Fibroblast of the aortic adventitia (primary cell): Measurements from ENCODE around the gene GATA3. TPM values are rescaled to one million over a fixed set of nuclear protein-coding genes. Genes with fewer than 3 reads are reported as not detected.

ENCODE experiments used
- DNase-seq: peaks from one replicate; pipeline ENCODE4 v3.0.0-alpha.2; 2010; ENCODE audit warnings: low read depth
- H3K4me3 ChIP-seq: 2 replicates; pipeline ENCODE4 v1.5.1; 2011; ENCODE audit warnings: low read depth, mild to moderate bottlenecking, control low read depth, low read length, moderate library complexity
- total RNA-seq: library from RNA; depleted of rRNA; stranded (reverse); fragments of >200 nt; gene quantifications from 2 replicates; pipeline ENCODE4 v1.2.3, GENCODE V29; 2012; ENCODE audit warnings: low replicate concordance
- TF ChIP-seq, protein P1 (sequence below): IDR thresholded peaks from 2 replicates; pipeline ENCODE4 v1.5.1; 2011; ENCODE audit warnings: mild to moderate bottlenecking, low read length, control low read depth, inconsistent platforms; ENCODE audit not compliant: insufficient read depth

Gene GATA3
- total RNA-seq, 1 donor: not detected

DNA sequence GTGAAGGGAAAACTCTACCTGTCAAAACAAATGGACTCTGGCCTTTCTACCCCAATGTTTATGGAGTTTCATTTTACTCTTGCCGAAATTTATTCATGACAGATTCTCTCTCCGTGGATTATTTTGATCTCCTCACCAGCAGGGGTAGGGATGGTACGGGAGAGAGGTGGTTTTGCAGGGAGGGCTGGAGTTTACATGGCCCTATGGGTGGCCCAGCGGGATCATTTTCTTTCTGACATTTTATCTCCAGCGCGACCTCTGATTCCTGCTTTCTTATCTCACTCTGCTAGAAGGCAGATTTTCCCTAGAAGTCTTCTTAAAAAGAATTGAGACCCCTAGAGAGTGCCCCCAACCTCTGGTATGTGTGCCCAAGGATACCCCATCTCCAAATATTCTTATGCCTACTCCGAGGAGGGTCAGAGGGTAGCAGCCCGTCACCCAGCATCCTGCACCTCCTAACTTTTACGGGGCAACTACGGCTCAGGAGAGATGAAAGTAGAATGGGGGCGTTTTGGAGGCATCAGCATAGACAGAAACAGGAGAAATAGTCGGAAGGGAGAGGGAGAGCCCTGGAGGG is 10.1 kb upstream of the GATA3 start:
- no peak overlapping the region for H3K4me3 ChIP-seq
- TF ChIP-seq, protein P1, sequence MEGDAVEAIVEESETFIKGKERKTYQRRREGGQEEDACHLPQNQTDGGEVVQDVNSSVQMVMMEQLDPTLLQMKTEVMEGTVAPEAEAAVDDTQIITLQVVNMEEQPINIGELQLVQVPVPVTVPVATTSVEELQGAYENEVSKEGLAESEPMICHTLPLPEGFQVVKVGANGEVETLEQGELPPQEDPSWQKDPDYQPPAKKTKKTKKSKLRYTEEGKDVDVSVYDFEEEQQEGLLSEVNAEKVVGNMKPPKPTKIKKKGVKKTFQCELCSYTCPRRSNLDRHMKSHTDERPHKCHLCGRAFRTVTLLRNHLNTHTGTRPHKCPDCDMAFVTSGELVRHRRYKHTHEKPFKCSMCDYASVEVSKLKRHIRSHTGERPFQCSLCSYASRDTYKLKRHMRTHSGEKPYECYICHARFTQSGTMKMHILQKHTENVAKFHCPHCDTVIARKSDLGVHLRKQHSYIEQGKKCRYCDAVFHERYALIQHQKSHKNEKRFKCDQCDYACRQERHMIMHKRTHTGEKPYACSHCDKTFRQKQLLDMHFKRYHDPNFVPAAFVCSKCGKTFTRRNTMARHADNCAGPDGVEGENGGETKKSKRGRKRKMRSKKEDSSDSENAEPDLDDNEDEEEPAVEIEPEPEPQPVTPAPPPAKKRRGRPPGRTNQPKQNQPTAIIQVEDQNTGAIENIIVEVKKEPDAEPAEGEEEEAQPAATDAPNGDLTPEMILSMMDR: no peak
- DNase-seq: no peak

DNA sequence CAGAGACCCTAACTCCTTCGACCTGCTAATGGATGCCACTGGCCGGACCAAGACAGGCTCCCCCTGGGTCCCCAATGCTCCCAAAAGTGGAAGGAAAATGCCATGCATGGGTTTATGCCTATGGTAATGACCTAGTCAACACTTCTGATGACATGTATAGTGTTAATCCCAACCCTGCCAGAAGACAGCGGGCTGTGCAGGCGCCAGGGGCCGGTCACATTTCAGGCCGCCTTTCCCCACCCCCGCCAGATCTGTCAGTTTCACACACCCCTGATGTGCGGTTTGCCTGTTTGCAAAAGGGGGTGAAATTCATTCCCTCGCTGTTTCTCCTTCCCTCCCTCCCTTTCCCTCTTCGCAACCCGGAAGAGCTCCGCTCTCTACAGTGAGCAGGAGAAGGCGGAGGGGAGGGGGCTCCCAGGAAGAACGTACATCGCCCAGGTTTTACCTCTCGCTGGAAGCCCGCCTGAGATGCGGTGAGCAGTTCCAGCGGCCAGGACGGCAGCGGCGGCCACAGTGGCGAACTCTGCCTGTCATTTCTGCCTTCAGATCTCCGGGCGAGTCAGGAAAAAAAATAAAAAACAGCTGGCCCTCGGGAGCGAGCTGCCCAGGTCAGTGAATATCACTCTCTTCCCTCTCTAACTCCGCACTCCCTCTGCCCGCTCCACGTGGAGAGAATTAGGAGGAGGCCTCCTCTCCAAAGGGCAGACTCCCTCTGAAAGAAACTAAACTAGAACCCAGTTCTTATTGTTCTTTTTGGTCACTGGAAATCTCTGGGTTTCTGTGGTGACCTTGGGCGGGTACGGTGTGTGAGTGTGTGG is 9.4 kb upstream of the GATA3 start:
- no peak for DNase-seq
- H3K4me3 ChIP-seq: peak overlapping the region; percentile 45
- TF ChIP-seq, protein P1: no peak

DNA sequence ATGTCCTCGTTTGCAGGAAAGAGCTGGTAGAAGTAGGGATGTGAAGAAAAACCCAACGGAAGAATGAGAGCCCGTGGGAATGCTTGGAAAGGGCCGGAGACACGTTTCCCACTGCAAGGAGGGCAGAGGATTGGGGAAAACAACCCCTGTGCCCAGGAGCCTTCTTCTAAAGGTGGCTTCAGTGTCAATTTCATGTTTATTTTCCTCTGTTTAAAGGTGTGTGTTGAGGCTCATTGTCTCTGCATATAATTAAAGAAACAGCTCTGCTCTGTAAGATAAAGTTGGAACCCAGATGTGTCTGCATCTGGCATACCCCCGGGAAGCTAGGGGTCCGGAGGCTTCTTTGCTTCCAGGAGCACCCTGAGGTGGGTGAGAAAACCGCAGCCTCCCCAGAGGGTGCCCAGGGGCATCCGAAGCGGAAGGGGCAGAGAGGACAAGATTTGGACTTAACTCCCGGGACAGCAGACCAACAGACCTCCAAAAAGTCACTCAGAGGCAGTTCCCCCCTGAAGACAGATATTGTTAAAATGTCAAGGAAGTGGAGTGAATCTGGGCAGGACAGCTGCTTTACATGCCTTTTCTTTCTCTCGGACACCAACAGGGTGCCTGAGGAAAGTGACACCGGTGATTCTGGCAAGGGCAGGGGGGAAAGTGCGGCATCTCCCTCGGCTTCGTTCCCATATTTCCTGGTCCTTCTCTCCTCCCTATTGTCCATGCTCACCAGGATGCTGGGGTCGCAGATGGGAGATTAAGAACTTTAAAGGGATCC is 8.6 kb upstream of the GATA3 start:
- no peak for DNase-seq
- TF ChIP-seq, protein P1: no peak
- H3K4me3 ChIP-seq: no peak overlapping the region

DNA sequence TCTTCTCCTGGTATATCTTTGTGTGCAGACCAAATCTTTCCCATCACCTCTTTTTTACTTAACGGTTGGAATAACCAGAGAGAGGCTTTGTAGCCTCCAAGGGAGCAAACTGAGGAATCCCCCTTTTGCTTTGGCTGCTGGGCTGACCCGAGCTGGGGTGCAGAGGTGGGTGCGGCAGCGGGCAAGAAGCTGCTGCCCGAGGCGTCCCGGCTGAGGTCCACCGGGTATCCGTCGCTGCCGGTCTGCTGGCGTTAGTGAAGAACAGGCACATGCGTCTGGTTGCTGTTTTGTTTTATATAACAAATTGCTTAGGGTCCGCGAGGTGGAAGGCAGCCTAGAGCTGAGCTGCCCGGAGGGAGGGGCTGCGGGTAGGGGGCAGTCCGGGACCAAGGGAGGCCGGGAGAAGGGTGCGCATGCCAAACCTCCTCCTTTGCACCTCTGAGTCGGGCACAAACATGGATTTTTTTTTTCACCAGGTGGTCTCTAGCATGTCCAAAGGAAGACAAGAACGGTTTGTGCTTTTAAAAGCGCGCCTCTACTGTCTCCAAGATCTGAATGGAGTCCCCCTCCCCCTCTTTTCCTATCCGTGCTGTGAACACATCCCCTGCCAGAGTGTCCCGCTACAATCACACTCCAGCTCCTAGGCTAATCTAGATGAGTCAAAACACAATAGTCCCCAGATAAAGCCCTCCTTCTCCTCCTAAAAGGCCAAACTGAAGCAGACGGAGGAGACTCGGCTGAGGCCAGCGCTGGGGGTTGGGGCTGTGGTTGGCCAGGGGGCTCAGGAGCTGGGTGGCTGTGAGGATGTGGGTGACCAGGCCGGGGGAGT is 6.8 kb upstream of the GATA3 start:
- TF ChIP-seq, protein P1: no peak

DNA sequence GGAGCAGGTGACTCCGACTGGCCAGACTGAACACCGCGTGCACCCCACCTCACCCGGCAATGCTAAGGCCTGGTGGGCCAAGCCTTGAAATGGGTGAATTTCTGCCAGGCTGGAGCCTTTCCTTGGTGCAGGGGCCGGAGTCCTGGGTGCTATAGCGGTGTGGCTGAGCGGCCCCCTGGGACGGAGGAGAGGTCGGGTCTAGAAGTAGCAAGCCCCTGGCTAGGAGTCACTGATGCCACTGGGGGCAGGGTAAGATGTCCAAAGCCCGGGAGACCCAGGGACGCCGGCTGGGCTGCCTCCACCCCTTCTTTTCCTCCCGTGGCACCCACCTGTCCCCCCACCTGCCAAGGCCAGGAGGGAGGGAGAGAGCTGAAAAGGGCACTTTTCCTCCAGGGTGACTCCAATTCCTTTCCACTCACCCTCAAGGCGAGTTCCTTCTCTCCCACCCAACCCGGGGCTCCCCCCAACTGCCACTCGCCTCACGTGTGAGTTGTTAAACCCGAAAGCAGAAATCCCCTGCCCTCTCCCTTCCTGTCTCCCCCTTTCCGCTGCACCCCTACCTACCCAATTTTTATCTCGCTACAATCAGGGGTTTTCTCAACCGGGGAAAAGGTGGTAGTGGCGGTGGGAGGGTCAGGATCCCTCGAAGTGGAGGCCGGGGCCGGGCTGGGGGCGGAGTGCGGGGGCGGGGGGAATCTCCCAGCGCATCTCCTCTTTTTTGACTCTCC is 6.0 kb upstream of the GATA3 start:
- no peak for DNase-seq
- H3K4me3 ChIP-seq: no peak overlapping the region
- TF ChIP-seq, protein P1: no peak

More for the DNA sequence above, 6.8 kb upstream of the GATA3 start:
- H3K4me3 ChIP-seq: no peak overlapping the region
- no peak for DNase-seq
